Mesenchymal stem cell (in vitro differentiated cells and primary cell): ENCODE results near the gene MPP2.

Source experiments
- DNase-seq: peaks from one replicate; pipeline ENCODE4 v3.0.0-alpha.2; 2013
- H2AFZ ChIP-seq: one replicate; pipeline ENCODE4 v1.6.1; 2013; ENCODE audit warnings: low read depth, mild to moderate bottlenecking, control low read depth, inconsistent platforms, low read length, moderate library complexity
- H2AK5ac ChIP-seq: 2 replicates; pipeline ENCODE4 v1.6.1; 2013; ENCODE audit warnings: low read length, moderate library complexity, mild to moderate bottlenecking, inconsistent platforms; ENCODE audit not compliant: severe bottlenecking
- H2BK120ac ChIP-seq: one replicate; pipeline ENCODE4 v1.6.1; 2013; ENCODE audit warnings: low read depth, mild to moderate bottlenecking, inconsistent platforms, low read length, moderate library complexity
- H2BK12ac ChIP-seq, 2 experiments: one replicate each; pipeline ENCODE4 v1.6.1; 2013; ENCODE audit warnings: inconsistent platforms in 2 of 2, low read length in 2 of 2, mild to moderate bottlenecking in 2 of 2, moderate library complexity in 2 of 2, control low read depth in 1 of 2
- H2BK15ac ChIP-seq: one replicate; pipeline ENCODE4 v1.6.1; 2013; ENCODE audit warnings: mild to moderate bottlenecking, low read depth, inconsistent platforms; ENCODE audit not compliant: poor library complexity, severe bottlenecking
- H2BK5ac ChIP-seq: 2 replicates; pipeline ENCODE4 v1.6.1; 2013; ENCODE audit warnings: low read depth, mild to moderate bottlenecking, low read length, control low read depth, inconsistent platforms; ENCODE audit not compliant: poor library complexity, severe bottlenecking
- H3K14ac ChIP-seq, 2 experiments: one replicate each; pipeline ENCODE4 v1.6.1; 2013; ENCODE audit warnings: inconsistent platforms in 2 of 2, low read length in 2 of 2, control low read depth in 1 of 2, mild to moderate bottlenecking in 1 of 2, moderate library complexity in 1 of 2
- H3K18ac ChIP-seq, 2 experiments: one replicate each; pipeline ENCODE4 v1.6.1; 2013; ENCODE audit warnings: inconsistent platforms in 2 of 2, low read length in 2 of 2, control low read depth in 1 of 2, low read depth in 1 of 2, mild to moderate bottlenecking in 1 of 2
- H3K23ac ChIP-seq, 2 experiments: one replicate each; pipeline ENCODE4 v1.6.1; 2013; ENCODE audit warnings: inconsistent platforms in 2 of 2, low read length in 2 of 2, mild to moderate bottlenecking in 2 of 2, moderate library complexity in 2 of 2, control low read depth in 1 of 2
- H3K27ac ChIP-seq: 2 replicates; pipeline ENCODE4 v1.5.1; 2013; ENCODE audit warnings: mild to moderate bottlenecking, moderate library complexity, low read length, control low read depth, inconsistent platforms; ENCODE audit not compliant: poor library complexity, severe bottlenecking
- H3K27me3 ChIP-seq, 2 experiments: 2 replicates each; pipeline versions ENCODE4 v1.6.1 to v1.7.0; 2013; ENCODE audit warnings: low read length in 2 of 2, mild to moderate bottlenecking in 2 of 2, moderate library complexity in 2 of 2, control low read depth in 1 of 2, inconsistent platforms in 1 of 2; ENCODE audit not compliant: control insufficient read depth in 1 of 2, insufficient read depth in 1 of 2
- H3K36me3 ChIP-seq, 2 experiments: 2 replicates each; pipeline versions ENCODE4 v1.6.1 to v1.7.0; 2013; ENCODE audit warnings: low read length in 2 of 2, control low read depth in 1 of 2, inconsistent platforms in 1 of 2, low read depth in 1 of 2, mild to moderate bottlenecking in 1 of 2; ENCODE audit not compliant: insufficient read depth in 2 of 2, control insufficient read depth in 1 of 2
- H3K4ac ChIP-seq, 2 experiments: one replicate each; pipeline ENCODE4 v1.6.1; 2013; ENCODE audit warnings: inconsistent platforms in 2 of 2, low read length in 2 of 2, mild to moderate bottlenecking in 2 of 2, moderate library complexity in 2 of 2, control low read depth in 1 of 2, low read depth in 1 of 2
- H3K4me1 ChIP-seq: 2 replicates; pipeline ENCODE4 v1.6.1; 2013; ENCODE audit warnings: low read depth, low read length, control low read depth; ENCODE audit not compliant: control insufficient read depth, insufficient read depth
- H3K4me2 ChIP-seq: 2 replicates; pipeline ENCODE4 v1.6.1; 2013; ENCODE audit warnings: low read length, mild to moderate bottlenecking, inconsistent platforms; ENCODE audit not compliant: poor library complexity, severe bottlenecking
- H3K4me3 ChIP-seq, 2 experiments: 2 replicates each; pipeline versions ENCODE4 v1.5.1 to v1.7.0; 2013; ENCODE audit warnings: low read length in 2 of 2, mild to moderate bottlenecking in 2 of 2, control low read depth in 1 of 2, low read depth in 1 of 2; ENCODE audit not compliant: insufficient read depth in 1 of 2
- H3K79me1 ChIP-seq: replicated peaks from 2 replicates; pipeline ENCODE4 v1.6.1; 2013; ENCODE audit warnings: mild to moderate bottlenecking, control low read depth, low read length, inconsistent platforms; ENCODE audit not compliant: poor library complexity, severe bottlenecking
- H3K9ac ChIP-seq: 2 replicates; pipeline ENCODE4 v1.7.0; 2013; ENCODE audit warnings: mild to moderate bottlenecking, low read length, moderate library complexity
- H3K9me3 ChIP-seq: 2 replicates; pipeline ENCODE4 v1.7.0; 2013; ENCODE audit warnings: mild to moderate bottlenecking, low read length; ENCODE audit not compliant: control insufficient read depth
- H4K8ac ChIP-seq: one replicate; pipeline ENCODE4 v1.6.1; 2013; ENCODE audit warnings: inconsistent platforms, mild to moderate bottlenecking, low read length, moderate library complexity
- H4K91ac ChIP-seq: one replicate; pipeline ENCODE4 v1.6.1; 2013; ENCODE audit warnings: mild to moderate bottlenecking, low read length, inconsistent platforms
- WGBS: methylation state at CpG from one replicate; pipeline ENCODE4 v1.1.7; 2013; ENCODE audit warnings: mixed read lengths; 5-methylcytosine and 5-hydroxymethylcytosine counted together

The MPP2 gene

GRCh38 chr17:43860077-43860725, 47.1 kb downstream of the MPP2 start:
- H3K27me3 ChIP-seq, result peaks cover 73 to 90% of the 10 kb centered on the region in 2 experiments
- no peak overlapping the region for H4K8ac ChIP-seq
- H3K4ac ChIP-seq, result no peak overlapping the region
- no peak overlapping the region for H3K14ac ChIP-seq
- H3K9me3 ChIP-seq, result no peaks in the 10 kb centered on the region
- no peak overlapping the region for H3K9ac ChIP-seq
- no peak overlapping the region for H3K4me3 ChIP-seq
- peaks cover 4% of the 10 kb centered on the region for H3K4me1 ChIP-seq
- H2BK15ac ChIP-seq, result no peak overlapping the region
- no peaks in the 10 kb centered on the region for H3K79me1 ChIP-seq
- no peak overlapping the region for H2AK5ac ChIP-seq
- DNase-seq, result peak; percentile 36
- no peaks in the 10 kb centered on the region for H3K36me3 ChIP-seq
- H2BK12ac ChIP-seq, result no peak overlapping the region
- no peak overlapping the region for H3K4me2 ChIP-seq
- no peak overlapping the region for H2BK120ac ChIP-seq
- no peak overlapping the region for H2BK5ac ChIP-seq
- no peak overlapping the region for H3K18ac ChIP-seq
- no peak overlapping the region for H3K27ac ChIP-seq
- H2AFZ ChIP-seq, result no peak overlapping the region
- 86% methylated on average over 12 of the region's 12 CpGs for WGBS
- no peak overlapping the region for H4K91ac ChIP-seq
- H3K23ac ChIP-seq, result no peak overlapping the region

- no peak overlapping the region for H2BK12ac ChIP-seq
- H3K27ac ChIP-seq, result no peak overlapping the region
- no peak overlapping the region for H2BK15ac ChIP-seq
- H3K4ac ChIP-seq, result no peak overlapping the region
- no peaks in the 10 kb centered on the region for H3K9me3 ChIP-seq
- no peak overlapping the region for H2AFZ ChIP-seq
- no peak overlapping the region for H3K23ac ChIP-seq
- no peak overlapping the region for H2BK120ac ChIP-seq
- H3K18ac ChIP-seq, result no peak overlapping the region
- no peaks in the 10 kb centered on the region for H3K4me1 ChIP-seq
- 77% methylated on average over 12 of the region's 12 CpGs for WGBS
- H3K27me3 ChIP-seq, result peaks cover 82 to 95% of the 10 kb centered on the region in 2 experiments
- no peak for DNase-seq
- peak overlapping the region in 1 of 2 experiments; percentile 35 for H3K14ac ChIP-seq
- no peak overlapping the region for H4K8ac ChIP-seq
- H2AK5ac ChIP-seq, result no peak overlapping the region
- no peak overlapping the region for H3K9ac ChIP-seq
- H3K4me2 ChIP-seq, result no peak overlapping the region
- H3K4me3 ChIP-seq, result no peak overlapping the region
- H3K79me1 ChIP-seq, result no peaks in the 10 kb centered on the region
- H2BK5ac ChIP-seq, result no peak overlapping the region
- no peak overlapping the region for H4K91ac ChIP-seq
- H3K36me3 ChIP-seq, result no peaks in the 10 kb centered on the region
Observed at GRCh38 chr17:43857957-43858600, 49.3 kb downstream of the MPP2 start.

DNA sequence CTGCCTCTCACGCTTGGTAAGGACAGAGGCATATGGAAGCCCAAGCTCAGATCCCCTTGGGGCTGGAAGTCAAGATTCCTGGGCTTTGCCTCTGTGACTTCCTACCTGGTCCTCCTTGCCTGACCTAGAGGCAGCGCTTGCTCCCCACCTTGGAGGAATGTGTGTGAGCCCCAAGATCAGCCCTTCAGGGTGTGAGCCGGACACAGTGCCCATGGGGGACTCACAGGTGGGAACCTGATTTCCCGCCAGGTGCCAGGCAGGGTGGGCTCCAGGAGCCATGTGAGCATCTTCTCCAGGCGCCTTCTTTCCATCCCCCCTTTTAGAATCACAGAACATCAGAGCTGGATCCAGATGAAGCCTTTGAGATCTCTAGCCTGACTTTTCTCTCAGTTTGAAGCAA, 50.2 kb downstream of the MPP2 start:
- Histone ChIP-seq H3K4me1 (no peaks in the 10 kb centered on the region), H2BK120ac (no peak overlapping the region), H2BK12ac (no peak overlapping the region), H3K36me3 (no peaks in the 10 kb centered on the region), H3K4ac (no peak overlapping the region), H3K23ac (no peak overlapping the region), H3K9ac (no peak overlapping the region), H3K18ac (no peak overlapping the region), H3K4me3 (no peak overlapping the region), H2AK5ac (no peak overlapping the region), H3K4me2 (no peak overlapping the region), H2BK5ac (no peak overlapping the region), H4K91ac (no peak overlapping the region), H2BK15ac (no peak overlapping the region), H3K27ac (no peak overlapping the region), H3K79me1 (no peaks in the 10 kb centered on the region), H3K27me3 (peaks cover 86 to 97% of the 10 kb centered on the region in 2 experiments), H4K8ac (no peak overlapping the region), H3K14ac (no peak overlapping the region), H2AFZ (no peak overlapping the region), H3K9me3 (no peaks in the 10 kb centered on the region)
- WGBS, result 92% methylated on average over 5 of the region's 5 CpGs
- DNase-seq, result no peak

DNA sequence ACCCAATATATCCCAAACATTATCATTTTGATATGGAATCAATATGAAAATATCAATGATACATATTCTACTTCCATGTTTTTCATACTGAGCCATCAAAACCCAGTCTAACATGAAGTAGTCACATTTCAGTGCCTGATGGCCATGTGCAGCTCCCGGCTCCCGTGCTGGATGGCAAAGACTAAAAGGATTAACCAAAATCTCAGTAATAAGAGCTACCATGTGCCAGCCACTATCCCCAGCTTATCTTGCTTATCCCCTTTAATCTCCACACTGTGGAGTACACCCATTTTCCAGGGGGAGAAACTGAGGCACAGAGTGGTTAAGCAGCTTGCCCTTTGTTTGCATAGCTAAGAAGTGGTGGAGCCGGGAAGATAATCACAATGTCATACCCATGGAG, 51.2 kb downstream of the MPP2 start:
- no peak for DNase-seq
- Histone ChIP-seq H2BK120ac (no peak overlapping the region), H3K4me3 (no peak overlapping the region), H2AFZ (no peak overlapping the region), H2BK12ac (no peak overlapping the region), H4K8ac (no peak overlapping the region), H2BK5ac (no peak overlapping the region), H3K36me3 (no peaks in the 10 kb centered on the region), H3K4me2 (no peak overlapping the region), H3K4me1 (no peaks in the 10 kb centered on the region), H3K18ac (no peak overlapping the region), H2BK15ac (no peak overlapping the region), H3K9me3 (no peaks in the 10 kb centered on the region), H4K91ac (no peak overlapping the region), H3K79me1 (no peaks in the 10 kb centered on the region), H3K27me3 (peaks cover 85 to 93% of the 10 kb centered on the region in 2 experiments), H3K27ac (no peak overlapping the region), H2AK5ac (no peak overlapping the region), H3K14ac (no peak overlapping the region), H3K23ac (no peak overlapping the region), H3K4ac (no peak overlapping the region), H3K9ac (no peak overlapping the region)
- 97% methylated on average over 3 of the region's 3 CpGs for WGBS
